Nephron progenitor cell (in vitro differentiated cells): ENCODE results near the gene HTT.

Experiments
- DNase-seq: peaks from one replicate; pipeline ENCODE4 v3.0.0; 2021
- H3K27ac Mint-ChIP-seq: 2 replicates; pipeline ENCODE4 v1.8.0; 2021; ENCODE audit warnings: mild to moderate bottlenecking, moderate library complexity, mixed read lengths
- H3K27me3 Mint-ChIP-seq: 2 replicates; pipeline ENCODE4 v1.8.0; 2021; ENCODE audit warnings: mild to moderate bottlenecking, low read depth, mixed read lengths; ENCODE audit not compliant: poor library complexity
- H3K36me3 Mint-ChIP-seq: 2 replicates; pipeline ENCODE4 v1.8.0; 2021; ENCODE audit warnings: low read depth, mixed read lengths
- H3K4me1 Mint-ChIP-seq: 2 replicates; pipeline ENCODE4 v1.8.0; 2021; ENCODE audit warnings: mixed read lengths
- H3K4me3 Mint-ChIP-seq: 2 replicates; pipeline ENCODE4 v1.8.0; 2021; ENCODE audit warnings: mild to moderate bottlenecking, moderate library complexity, mixed read lengths
- H3K9me3 Mint-ChIP-seq: 2 replicates; pipeline ENCODE4 v1.8.0; 2021; ENCODE audit warnings: mild to moderate bottlenecking, moderate library complexity, mixed read lengths
- CTCF ChIP-seq: fragments of 200-600 bp; sonication (generic); IDR thresholded peaks from 2 replicates; pipeline ENCODE4 v1.5.0; 2021; ENCODE audit warnings: antibody characterized with exemption

HTT gene

GRCh38 chr4:3074846-3075651, 568 bp downstream of the HTT start:
- no peak for TF ChIP-seq CTCF
- H3K4me3 Mint-ChIP-seq = peak overlapping the region; percentile 96
- peaks cover 47% of the 10 kb centered on the region for H3K4me1 Mint-ChIP-seq
- peaks cover 17% of the 10 kb centered on the region for H3K36me3 Mint-ChIP-seq
- H3K27me3 Mint-ChIP-seq = peaks cover 7% of the 10 kb centered on the region
- H3K27ac Mint-ChIP-seq = peak overlapping the region; percentile 100
- H3K9me3 Mint-ChIP-seq = no peaks in the 10 kb centered on the region
- DNase-seq = peak; percentile 82

- peaks cover 22% of the 10 kb centered on the region for H3K36me3 Mint-ChIP-seq
- TF ChIP-seq CTCF = no peak
- H3K4me3 Mint-ChIP-seq = peak overlapping the region; percentile 96
- no peaks in the 10 kb centered on the region for H3K9me3 Mint-ChIP-seq
- H3K4me1 Mint-ChIP-seq = peaks cover 44% of the 10 kb centered on the region
- peaks cover 3% of the 10 kb centered on the region for H3K27me3 Mint-ChIP-seq
- H3K27ac Mint-ChIP-seq = peak overlapping the region; percentile 100
- DNase-seq = no peak
Observed at GRCh38 chr4:3075652-3075981, 1.1 kb downstream of the HTT start.

- Mint-ChIP-seq H3K27ac (peak overlapping the region; percentile 84), H3K27me3 (no peaks in the 10 kb centered on the region), H3K4me3 (peak overlapping the region; percentile 53), H3K9me3 (no peaks in the 10 kb centered on the region), H3K4me1 (peaks cover 41% of the 10 kb centered on the region), H3K36me3 (peaks cover 33% of the 10 kb centered on the region)
- DNase-seq = no peak
- no peak for TF ChIP-seq CTCF
Observed at GRCh38 chr4:3077796-3078195, 3.3 kb downstream of the HTT start.

GRCh38 chr4:3079694-3080123, 5.2 kb downstream of the HTT start:
- no peak for TF ChIP-seq CTCF
- Mint-ChIP-seq H3K27me3 (no peaks in the 10 kb centered on the region), H3K4me1 (peaks cover 41% of the 10 kb centered on the region), H3K36me3 (peaks cover 39% of the 10 kb centered on the region), H3K9me3 (no peaks in the 10 kb centered on the region), H3K27ac (peak overlapping the region; percentile 3), H3K4me3 (no peak overlapping the region)
- no peak for DNase-seq

- Mint-ChIP-seq H3K27ac (peak overlapping the region; percentile 4), H3K9me3 (no peaks in the 10 kb centered on the region)
- no peak for DNase-seq
Observed at GRCh38 chr4:3082925-3083515, 8.5 kb downstream of the HTT start.

More at GRCh38 chr4:3082925-3083515, 8.5 kb downstream of the HTT start:
- H3K27me3 Mint-ChIP-seq = no peaks in the 10 kb centered on the region
- H3K36me3 Mint-ChIP-seq = peaks cover 56% of the 10 kb centered on the region
- no peak overlapping the region for H3K4me3 Mint-ChIP-seq
- H3K4me1 Mint-ChIP-seq = peaks cover 14% of the 10 kb centered on the region
- no peak for TF ChIP-seq CTCF
